Panc1 (cell line): ENCODE measurements around the gene ADD2.

ENCODE experiments used
- POLR2AphosphoS5 ChIP-seq: IDR thresholded peaks from 2 replicates; pipeline ENCODE4 v1.6.1; 2012; ENCODE audit warnings: mild to moderate bottlenecking, low read depth, low read length, moderate library complexity
- TF ChIP-seq, protein P1 (sequence below): fragments of 450-650 bp; IDR thresholded peaks from 2 replicates; pipeline ENCODE4 v1.5.1; 2017; ENCODE audit warnings: mild to moderate bottlenecking
- TF ChIP-seq, protein P2 (sequence below), 2 experiments: IDR thresholded peaks; 2 replicates each; pipeline ENCODE4 v1.6.1; 2011 to 2012; ENCODE audit warnings: low read depth in 2 of 2, control low read depth in 1 of 2, low read length in 1 of 2, mild to moderate bottlenecking in 1 of 2, moderate library complexity in 1 of 2; ENCODE audit not compliant: insufficient read depth in 1 of 2

DNA sequence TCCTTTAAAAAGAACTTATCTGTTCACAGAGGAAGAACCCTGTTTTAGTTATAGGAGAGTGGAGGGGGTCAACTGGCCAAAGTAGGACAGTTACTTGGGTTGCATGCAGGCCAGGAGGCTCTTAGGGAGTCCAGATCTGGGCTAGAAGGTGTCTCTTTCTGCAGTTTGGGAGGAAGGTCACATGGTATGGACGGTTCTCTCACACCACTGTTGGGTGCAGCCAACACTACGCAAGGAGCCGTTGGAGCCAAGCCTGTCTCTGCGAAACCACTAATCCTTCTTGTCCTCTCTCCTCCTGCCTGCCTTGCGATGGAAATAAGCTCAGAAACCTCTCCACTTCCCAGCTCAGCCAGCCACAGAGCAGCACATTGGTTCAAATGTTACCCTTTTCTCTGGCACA lies 108.4 kb downstream of the ADD2 start:
- TF ChIP-seq, protein P1, sequence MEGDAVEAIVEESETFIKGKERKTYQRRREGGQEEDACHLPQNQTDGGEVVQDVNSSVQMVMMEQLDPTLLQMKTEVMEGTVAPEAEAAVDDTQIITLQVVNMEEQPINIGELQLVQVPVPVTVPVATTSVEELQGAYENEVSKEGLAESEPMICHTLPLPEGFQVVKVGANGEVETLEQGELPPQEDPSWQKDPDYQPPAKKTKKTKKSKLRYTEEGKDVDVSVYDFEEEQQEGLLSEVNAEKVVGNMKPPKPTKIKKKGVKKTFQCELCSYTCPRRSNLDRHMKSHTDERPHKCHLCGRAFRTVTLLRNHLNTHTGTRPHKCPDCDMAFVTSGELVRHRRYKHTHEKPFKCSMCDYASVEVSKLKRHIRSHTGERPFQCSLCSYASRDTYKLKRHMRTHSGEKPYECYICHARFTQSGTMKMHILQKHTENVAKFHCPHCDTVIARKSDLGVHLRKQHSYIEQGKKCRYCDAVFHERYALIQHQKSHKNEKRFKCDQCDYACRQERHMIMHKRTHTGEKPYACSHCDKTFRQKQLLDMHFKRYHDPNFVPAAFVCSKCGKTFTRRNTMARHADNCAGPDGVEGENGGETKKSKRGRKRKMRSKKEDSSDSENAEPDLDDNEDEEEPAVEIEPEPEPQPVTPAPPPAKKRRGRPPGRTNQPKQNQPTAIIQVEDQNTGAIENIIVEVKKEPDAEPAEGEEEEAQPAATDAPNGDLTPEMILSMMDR: no peak
- TF ChIP-seq POLR2AphosphoS5: no peak
- TF ChIP-seq, protein P2, sequence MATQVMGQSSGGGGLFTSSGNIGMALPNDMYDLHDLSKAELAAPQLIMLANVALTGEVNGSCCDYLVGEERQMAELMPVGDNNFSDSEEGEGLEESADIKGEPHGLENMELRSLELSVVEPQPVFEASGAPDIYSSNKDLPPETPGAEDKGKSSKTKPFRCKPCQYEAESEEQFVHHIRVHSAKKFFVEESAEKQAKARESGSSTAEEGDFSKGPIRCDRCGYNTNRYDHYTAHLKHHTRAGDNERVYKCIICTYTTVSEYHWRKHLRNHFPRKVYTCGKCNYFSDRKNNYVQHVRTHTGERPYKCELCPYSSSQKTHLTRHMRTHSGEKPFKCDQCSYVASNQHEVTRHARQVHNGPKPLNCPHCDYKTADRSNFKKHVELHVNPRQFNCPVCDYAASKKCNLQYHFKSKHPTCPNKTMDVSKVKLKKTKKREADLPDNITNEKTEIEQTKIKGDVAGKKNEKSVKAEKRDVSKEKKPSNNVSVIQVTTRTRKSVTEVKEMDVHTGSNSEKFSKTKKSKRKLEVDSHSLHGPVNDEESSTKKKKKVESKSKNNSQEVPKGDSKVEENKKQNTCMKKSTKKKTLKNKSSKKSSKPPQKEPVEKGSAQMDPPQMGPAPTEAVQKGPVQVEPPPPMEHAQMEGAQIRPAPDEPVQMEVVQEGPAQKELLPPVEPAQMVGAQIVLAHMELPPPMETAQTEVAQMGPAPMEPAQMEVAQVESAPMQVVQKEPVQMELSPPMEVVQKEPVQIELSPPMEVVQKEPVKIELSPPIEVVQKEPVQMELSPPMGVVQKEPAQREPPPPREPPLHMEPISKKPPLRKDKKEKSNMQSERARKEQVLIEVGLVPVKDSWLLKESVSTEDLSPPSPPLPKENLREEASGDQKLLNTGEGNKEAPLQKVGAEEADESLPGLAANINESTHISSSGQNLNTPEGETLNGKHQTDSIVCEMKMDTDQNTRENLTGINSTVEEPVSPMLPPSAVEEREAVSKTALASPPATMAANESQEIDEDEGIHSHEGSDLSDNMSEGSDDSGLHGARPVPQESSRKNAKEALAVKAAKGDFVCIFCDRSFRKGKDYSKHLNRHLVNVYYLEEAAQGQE (IDR thresholded peaks at IDR 0.05; ENCODE audit: insufficient read depth in 1 of 2, low read depth in 2 of 2, low read length in 1 of 2): no peak
